HCT116 (cell line): ENCODE data around the gene DZIP1L. TPM values are rescaled to one million over a fixed set of nuclear protein-coding genes. Genes with fewer than 3 reads are reported as not detected.
"Not testable (repeated sequence)": the region's sequence is repeated elsewhere in the genome, so short reads cannot be mapped to it uniquely, and the experiment has no call there.

Source experiments
- ATAC-seq: fragments of 200-7000 bp; cut with Tn5 transposase; 2 replicates; pipeline ENCODE4 v1.9.1; 2020; ENCODE audit warnings: mild to moderate bottlenecking, moderate library complexity
- BruUV-seq: library from RNA; stranded (reverse); fragments of 400-500 nt; replicated peaks from 2 replicates; lab custom pipeline; 2021; lab: Mats Ljungman, UMichigan
- CTCF ChIA-PET: fragments of 300-600 bp; sonication (Branson Sonifier 250); formaldehyde crosslinking; loops from one replicate; lab custom pipeline; 2021; ENCODE audit warnings: antibody characterized with exemption; lab: Charles Lee
- POLR2A ChIA-PET: fragments of 300-600, 350-600 bp; sonication (Branson Sonifier 250); formaldehyde crosslinking; loops from one replicate; lab custom pipeline; 2021; ENCODE audit warnings: antibody characterized with exemption; lab: Charles Lee
- RAD21 ChIA-PET, 2 experiments: fragments of 300-600 bp; sonication (Branson Sonifier 250); formaldehyde crosslinking; loops; one replicate each; lab custom pipeline; 2023; ENCODE audit warnings: low total read pairs in 2 of 2; ENCODE audit not compliant: uncharacterized antibody in 2 of 2, unreplicated experiment in 2 of 2, low non-redundant PET in 1 of 2; lab: Charles Lee
- DNase-seq: peaks from one replicate; pipeline ENCODE4 v3.0.0-alpha.2; 2010; ENCODE audit warnings: low read depth, low spot score
- H2AFZ ChIP-seq: fragments of 200-600 bp; shearing (Covaris generic), sonication (generic); 2 replicates; pipeline ENCODE4 v1.6.1; 2017; ENCODE audit warnings: low read depth, mixed run types, mixed read lengths, antibody characterized with exemption, low read length; ENCODE audit not compliant: poor library complexity, severe bottlenecking
- H3K27ac ChIP-seq: 2 replicates; pipeline ENCODE4 v1.5.1; 2012; ENCODE audit warnings: low read depth, low read length
- H3K27me3 ChIP-seq: fragments of 200-600 bp; sonication (generic); 2 replicates; pipeline ENCODE4 v1.6.1; 2016; ENCODE audit warnings: mixed run types, low read length, mixed read lengths; ENCODE audit not compliant: insufficient read depth
- H3K36me3 ChIP-seq, 2 experiments: fragments of 200-500 bp in 1 of 2; fragments of 200-600 bp in 1 of 2; sonication (Bioruptor generic) in 1 of 2; sonication (generic) in 1 of 2; 2 replicates each; pipeline versions ENCODE4 v1.5.1 to v1.6.1; 2014 to 2016; ENCODE audit warnings: low read length in 2 of 2, inconsistent platforms in 1 of 2, mixed read lengths in 1 of 2, mixed run types in 1 of 2; ENCODE audit not compliant: insufficient read depth in 2 of 2, control insufficient read depth in 1 of 2
- H3K4me1 ChIP-seq, 2 experiments: fragments of 200-600 bp in 1 of 2; sonication (generic) in 1 of 2; 2 replicates each; pipeline versions ENCODE4 v1.5.1 to v1.6.1; 2012 to 2017; ENCODE audit warnings: low read length in 2 of 2, inconsistent platforms in 1 of 2, mild to moderate bottlenecking in 1 of 2, mixed read lengths in 1 of 2, mixed run types in 1 of 2, moderate library complexity in 1 of 2; ENCODE audit not compliant: insufficient read depth in 2 of 2, control insufficient read depth in 1 of 2
- H3K4me2 ChIP-seq: fragments of 200-600 bp; sonication (generic); 2 replicates; pipeline ENCODE4 v1.6.1; 2017; ENCODE audit warnings: mixed run types, low read length, mixed read lengths
- H3K4me3 ChIP-seq, 2 experiments: fragments of 200-600 bp in 1 of 2; sonication (generic) in 1 of 2; replicated peaks in 1 of 2; 2 replicates each; pipeline ENCODE4 v1.5.1; 2011 to 2016; ENCODE audit warnings: low read length in 2 of 2, control low read depth in 1 of 2, low read depth in 1 of 2, mild to moderate bottlenecking in 1 of 2, mixed read lengths in 1 of 2, mixed run types in 1 of 2
- H3K79me2 ChIP-seq: fragments of 200-600 bp; sonication (generic); 2 replicates; pipeline ENCODE4 v1.6.1; 2017; ENCODE audit warnings: mild to moderate bottlenecking, mixed run types, low read length, moderate library complexity, mixed read lengths; ENCODE audit not compliant: insufficient read depth
- H3K9ac ChIP-seq: fragments of 200-600 bp; sonication (generic); 2 replicates; pipeline ENCODE4 v1.6.1; 2016; ENCODE audit warnings: low read length, mixed read lengths
- H3K9me2 ChIP-seq: fragments of 200-600 bp; sonication (generic), shearing (Covaris generic); 2 replicates; pipeline ENCODE4 v1.6.1; 2017; ENCODE audit warnings: mixed run types, mild to moderate bottlenecking, moderate library complexity; ENCODE audit not compliant: insufficient read depth
- H3K9me3 ChIP-seq, 2 experiments: fragments of 200-500 bp in 1 of 2; fragments of 200-600 bp in 1 of 2; sonication (Bioruptor generic) in 1 of 2; sonication (generic) in 1 of 2; 2 replicates each; pipeline ENCODE4 v1.6.1; 2014 to 2017; ENCODE audit warnings: low read length in 2 of 2, mixed read lengths in 2 of 2, inconsistent platforms in 1 of 2, low read depth in 1 of 2, mild to moderate bottlenecking in 1 of 2, mixed run types in 1 of 2, moderate library complexity in 1 of 2; ENCODE audit not compliant: control insufficient read depth in 1 of 2, insufficient read depth in 1 of 2
- H4K20me1 ChIP-seq: fragments of 200-600 bp; sonication (generic), shearing (Covaris generic); 2 replicates; pipeline ENCODE4 v1.6.1; 2017; ENCODE audit warnings: mixed run types, mild to moderate bottlenecking, moderate library complexity; ENCODE audit not compliant: insufficient read depth
- CEBPB ChIP-seq: IDR thresholded peaks from 2 replicates; pipeline ENCODE4 v1.6.1; 2012; ENCODE audit warnings: low read depth
- EZH2 ChIP-seq: fragments of 200-600 bp; sonication (generic); IDR thresholded peaks from 2 replicates; pipeline ENCODE4 v1.6.1; 2017; ENCODE audit warnings: antibody characterized with exemption, mixed run types
- MAX ChIP-seq: IDR thresholded peaks from 2 replicates; pipeline ENCODE4 v1.6.1; 2012
- POLR2A ChIP-seq: IDR thresholded peaks from 2 replicates; pipeline ENCODE4 v1.7.0; 2011; ENCODE audit warnings: borderline replicate concordance; ENCODE audit not compliant: insufficient read depth, insufficient read length; ENCODE audit errors: extremely low read depth
- RAD21 ChIP-seq: IDR thresholded peaks from 2 replicates; pipeline ENCODE4 v1.6.1; 2012; ENCODE audit warnings: low read depth, mild to moderate bottlenecking
- SIN3A ChIP-seq: IDR thresholded peaks from 2 replicates; pipeline ENCODE4 v1.6.1; 2012; ENCODE audit warnings: low read depth
- SP1 ChIP-seq: IDR thresholded peaks from 2 replicates; pipeline ENCODE4 v1.6.1; 2012; ENCODE audit warnings: low read depth
- SRF ChIP-seq: IDR thresholded peaks from 2 replicates; pipeline ENCODE4 v1.6.1; 2012; ENCODE audit warnings: low read depth
- ZBTB33 ChIP-seq: IDR thresholded peaks from 2 replicates; pipeline ENCODE4 v1.6.1; 2011; ENCODE audit warnings: mild to moderate bottlenecking, low read length, moderate library complexity; ENCODE audit not compliant: insufficient replicate concordance; ENCODE audit errors: extremely low read depth
- ZFX ChIP-seq: fragments of 450-650 bp; IDR thresholded peaks from 2 replicates; pipeline ENCODE4 v1.6.1; 2017
- intact Hi-C: fragments of 100-400 bp; cut with micrococcal nuclease; formaldehyde crosslinking; loops from 2 replicates; pipeline ENCODE4 v1.10.0; 2022
- total RNA-seq: library from RNA; stranded (reverse); gene quantifications from one replicate; pipeline ENCODE4 v1.2.1, GENCODE V29; 2021; ENCODE audit not compliant: unreplicated experiment
- TF ChIP-seq, protein P1 (sequence below): IDR thresholded peaks from 2 replicates; pipeline ENCODE4 v1.6.1; 2012; ENCODE audit warnings: low read depth
- TF ChIP-seq, protein P2 (sequence below), 3 experiments: fragments of 200-600 bp in 1 of 3; sonication (generic) in 1 of 3; IDR thresholded peaks in 2 of 3; conservative IDR thresholded peaks in 1 of 3; 2 replicates each; pipeline ENCODE4 v1.5.1; 2012 to 2017; ENCODE audit warnings: low read depth in 2 of 3, low read length in 2 of 3, antibody characterized with exemption in 1 of 3, borderline replicate concordance in 1 of 3, control low read depth in 1 of 3, mild to moderate bottlenecking in 1 of 3, mixed read lengths in 1 of 3, mixed run types in 1 of 3, moderate library complexity in 1 of 3; ENCODE audit not compliant: insufficient read depth in 1 of 3
- TF ChIP-seq, protein P3 (sequence below): IDR thresholded peaks from 2 replicates; pipeline ENCODE4 v1.6.1; 2012

DZIP1L gene
- total RNA-seq, 1 experiment from 2014 or later: 9.6 TPM

GRCh38 chr3:138085745-138086144, 29.7 kb downstream of the DZIP1L start:
- H3K9me3 ChIP-seq, H3K9ac ChIP-seq, BruUV-seq, POLR2A ChIA-PET, DNase-seq, H3K79me2 ChIP-seq, RAD21 ChIA-PET, CTCF ChIA-PET, H2AFZ ChIP-seq, H3K4me2 ChIP-seq, H3K4me3 ChIP-seq, H3K9me2 ChIP-seq, H3K27ac ChIP-seq, ATAC-seq, intact Hi-C loops, H3K27me3 ChIP-seq, H4K20me1 ChIP-seq: not testable (repeated sequence)
- Histone ChIP-seq H3K4me1 (peaks cover 16 to 21% of the 10 kb centered on the region in 2 experiments), H3K36me3 (peaks cover 6 to 13% of the 10 kb centered on the region in 2 experiments; a peak in 2 of 4 replicates)

- H3K79me2 ChIP-seq: no peaks in the 10 kb centered on the region
- H3K9me3 ChIP-seq: no peaks in the 10 kb centered on the region
- H2AFZ ChIP-seq: no peak overlapping the region
- ChIA-PET POLR2A (no interaction called here), CTCF (no interaction called here), RAD21 (no interaction called here)
- peaks cover 6 to 13% of the 10 kb centered on the region in 2 experiments; a peak in 2 of 4 replicates for H3K36me3 ChIP-seq
- no peak overlapping the region for H3K4me2 ChIP-seq
- intact Hi-C loops: no loop called here
- peaks cover 16 to 29% of the 10 kb centered on the region in 2 experiments for H3K4me1 ChIP-seq
- H3K9me2 ChIP-seq: no peaks in the 10 kb centered on the region
- H3K27ac ChIP-seq: no peak overlapping the region
- BruUV-seq: no TSS peak
- no peaks in the 10 kb centered on the region for H4K20me1 ChIP-seq
- H3K27me3 ChIP-seq: no peaks in the 10 kb centered on the region
- ATAC-seq (no peak), DNase-seq (no peak)
- H3K9ac ChIP-seq: no peak overlapping the region
- H3K4me3 ChIP-seq: no peak overlapping the region
- TF ChIP-seq SP1 (no peak), MAX (no peak), SRF (no peak), RAD21 (no peak), POLR2A (no peak), CEBPB (no peak), ZBTB33 (no peak), SIN3A (no peak), EZH2 (no peak), ZFX (no peak)
- TF ChIP-seq, protein P1, sequence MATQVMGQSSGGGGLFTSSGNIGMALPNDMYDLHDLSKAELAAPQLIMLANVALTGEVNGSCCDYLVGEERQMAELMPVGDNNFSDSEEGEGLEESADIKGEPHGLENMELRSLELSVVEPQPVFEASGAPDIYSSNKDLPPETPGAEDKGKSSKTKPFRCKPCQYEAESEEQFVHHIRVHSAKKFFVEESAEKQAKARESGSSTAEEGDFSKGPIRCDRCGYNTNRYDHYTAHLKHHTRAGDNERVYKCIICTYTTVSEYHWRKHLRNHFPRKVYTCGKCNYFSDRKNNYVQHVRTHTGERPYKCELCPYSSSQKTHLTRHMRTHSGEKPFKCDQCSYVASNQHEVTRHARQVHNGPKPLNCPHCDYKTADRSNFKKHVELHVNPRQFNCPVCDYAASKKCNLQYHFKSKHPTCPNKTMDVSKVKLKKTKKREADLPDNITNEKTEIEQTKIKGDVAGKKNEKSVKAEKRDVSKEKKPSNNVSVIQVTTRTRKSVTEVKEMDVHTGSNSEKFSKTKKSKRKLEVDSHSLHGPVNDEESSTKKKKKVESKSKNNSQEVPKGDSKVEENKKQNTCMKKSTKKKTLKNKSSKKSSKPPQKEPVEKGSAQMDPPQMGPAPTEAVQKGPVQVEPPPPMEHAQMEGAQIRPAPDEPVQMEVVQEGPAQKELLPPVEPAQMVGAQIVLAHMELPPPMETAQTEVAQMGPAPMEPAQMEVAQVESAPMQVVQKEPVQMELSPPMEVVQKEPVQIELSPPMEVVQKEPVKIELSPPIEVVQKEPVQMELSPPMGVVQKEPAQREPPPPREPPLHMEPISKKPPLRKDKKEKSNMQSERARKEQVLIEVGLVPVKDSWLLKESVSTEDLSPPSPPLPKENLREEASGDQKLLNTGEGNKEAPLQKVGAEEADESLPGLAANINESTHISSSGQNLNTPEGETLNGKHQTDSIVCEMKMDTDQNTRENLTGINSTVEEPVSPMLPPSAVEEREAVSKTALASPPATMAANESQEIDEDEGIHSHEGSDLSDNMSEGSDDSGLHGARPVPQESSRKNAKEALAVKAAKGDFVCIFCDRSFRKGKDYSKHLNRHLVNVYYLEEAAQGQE: no peak
- TF ChIP-seq, protein P2, sequence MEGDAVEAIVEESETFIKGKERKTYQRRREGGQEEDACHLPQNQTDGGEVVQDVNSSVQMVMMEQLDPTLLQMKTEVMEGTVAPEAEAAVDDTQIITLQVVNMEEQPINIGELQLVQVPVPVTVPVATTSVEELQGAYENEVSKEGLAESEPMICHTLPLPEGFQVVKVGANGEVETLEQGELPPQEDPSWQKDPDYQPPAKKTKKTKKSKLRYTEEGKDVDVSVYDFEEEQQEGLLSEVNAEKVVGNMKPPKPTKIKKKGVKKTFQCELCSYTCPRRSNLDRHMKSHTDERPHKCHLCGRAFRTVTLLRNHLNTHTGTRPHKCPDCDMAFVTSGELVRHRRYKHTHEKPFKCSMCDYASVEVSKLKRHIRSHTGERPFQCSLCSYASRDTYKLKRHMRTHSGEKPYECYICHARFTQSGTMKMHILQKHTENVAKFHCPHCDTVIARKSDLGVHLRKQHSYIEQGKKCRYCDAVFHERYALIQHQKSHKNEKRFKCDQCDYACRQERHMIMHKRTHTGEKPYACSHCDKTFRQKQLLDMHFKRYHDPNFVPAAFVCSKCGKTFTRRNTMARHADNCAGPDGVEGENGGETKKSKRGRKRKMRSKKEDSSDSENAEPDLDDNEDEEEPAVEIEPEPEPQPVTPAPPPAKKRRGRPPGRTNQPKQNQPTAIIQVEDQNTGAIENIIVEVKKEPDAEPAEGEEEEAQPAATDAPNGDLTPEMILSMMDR (IDR thresholded peaks at IDR 0.05 in 2 of 3, conservative IDR thresholded peaks at IDR 0.05 in 1 of 3; ENCODE audit: borderline replicate concordance in 1 of 3, insufficient read depth in 1 of 3, low read depth in 2 of 3, low read length in 2 of 3): no peak
- TF ChIP-seq, protein P3, sequence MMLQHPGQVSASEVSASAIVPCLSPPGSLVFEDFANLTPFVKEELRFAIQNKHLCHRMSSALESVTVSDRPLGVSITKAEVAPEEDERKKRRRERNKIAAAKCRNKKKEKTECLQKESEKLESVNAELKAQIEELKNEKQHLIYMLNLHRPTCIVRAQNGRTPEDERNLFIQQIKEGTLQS: no peak
Measured at GRCh38 chr3:138084196-138084595, 31.2 kb downstream of the DZIP1L start.
